Neural crest cell (in vitro differentiated cells): ENCODE results near the gene CTSH. TPM values are rescaled to one million over a fixed set of nuclear protein-coding genes. Genes with fewer than 3 reads are reported as not detected.
"Not testable (repeated sequence)": the region's sequence is repeated elsewhere in the genome, so short reads cannot be mapped to it uniquely, and the experiment has no call there.

Source experiments
- DNase-seq: peaks from one replicate; pipeline ENCODE4 v3.0.0; 2021; ENCODE audit warnings: low read depth, mixed read lengths, low spot score
- H3K27ac Mint-ChIP-seq: one replicate; pipeline ENCODE4 v1.8.0; 2021; ENCODE audit warnings: mild to moderate bottlenecking, mixed read lengths; ENCODE audit not compliant: unreplicated experiment
- H3K27me3 Mint-ChIP-seq: 2 replicates; pipeline ENCODE4 v1.8.0; 2021; ENCODE audit warnings: low read depth, mild to moderate bottlenecking, mixed read lengths
- H3K36me3 Mint-ChIP-seq: 2 replicates; pipeline ENCODE4 v1.8.0; 2021; ENCODE audit warnings: low read depth, mild to moderate bottlenecking, mixed read lengths
- H3K4me1 Mint-ChIP-seq: 2 replicates; pipeline ENCODE4 v1.8.0; 2021; ENCODE audit warnings: mixed read lengths
- H3K4me3 Mint-ChIP-seq: one replicate; pipeline ENCODE4 v1.8.0; 2021; ENCODE audit warnings: mild to moderate bottlenecking, mixed read lengths
- H3K9me3 Mint-ChIP-seq: 2 replicates; pipeline ENCODE4 v1.8.0; 2021; ENCODE audit warnings: mixed read lengths
- CTCF ChIP-seq: fragments of 200-600 bp; sonication (generic); conservative IDR thresholded peaks from 2 replicates; pipeline ENCODE4 v1.5.0; 2021; ENCODE audit warnings: antibody characterized with exemption, mild to moderate bottlenecking
- total RNA-seq: library from RNA; stranded (reverse); gene quantifications from 2 replicates; pipeline ENCODE4 v1.2.1, GENCODE V29; 2021

CTSH gene
- total RNA-seq, 1 donor from 2014 or later: 7.3 TPM

- H3K27me3 Mint-ChIP-seq: no peaks in the 10 kb centered on the region
- no peaks in the 10 kb centered on the region for H3K9me3 Mint-ChIP-seq
- peaks cover 3% of the 10 kb centered on the region for H3K36me3 Mint-ChIP-seq
- TF ChIP-seq CTCF: no peak
- no peak for DNase-seq
- H3K4me1 Mint-ChIP-seq: no peaks in the 10 kb centered on the region
- no peak overlapping the region for H3K4me3 Mint-ChIP-seq
- no peak overlapping the region for H3K27ac Mint-ChIP-seq
Observed at GRCh38 chr15:78931439-78932257, 13.2 kb downstream of the CTSH start.

GRCh38 chr15:78930577-78931388 is 14.1 kb downstream of the CTSH start:
- Mint-ChIP-seq H3K27ac (no peak overlapping the region), H3K36me3 (peaks cover 3% of the 10 kb centered on the region), H3K9me3 (no peaks in the 10 kb centered on the region), H3K4me3 (no peak overlapping the region), H3K27me3 (no peaks in the 10 kb centered on the region), H3K4me1 (no peaks in the 10 kb centered on the region)
- no peak for DNase-seq
- TF ChIP-seq CTCF: no peak

- Mint-ChIP-seq H3K36me3 (peaks cover 3% of the 10 kb centered on the region), H3K27me3 (no peaks in the 10 kb centered on the region), H3K9me3 (no peaks in the 10 kb centered on the region), H3K4me1 (no peaks in the 10 kb centered on the region), H3K27ac (no peak overlapping the region), H3K4me3 (no peak overlapping the region)
- TF ChIP-seq CTCF: no peak
- DNase-seq: no peak
Observed at GRCh38 chr15:78929536-78930264, 15.1 kb downstream of the CTSH start.

- Mint-ChIP-seq H3K36me3 (peaks cover 7% of the 10 kb centered on the region), H3K4me1 (no peaks in the 10 kb centered on the region), H3K27ac (no peak overlapping the region), H3K9me3 (no peaks in the 10 kb centered on the region), H3K4me3 (no peak overlapping the region), H3K27me3 (no peaks in the 10 kb centered on the region)
- no peak for TF ChIP-seq CTCF
- DNase-seq: no peak
Observed at GRCh38 chr15:78928616-78929093, 16.2 kb downstream of the CTSH start.

GRCh38 chr15:78928176-78928575 is 16.7 kb downstream of the CTSH start:
- H3K27ac Mint-ChIP-seq: peak overlapping the region; percentile 12
- H3K9me3 Mint-ChIP-seq, DNase-seq, H3K4me1 Mint-ChIP-seq, H3K36me3 Mint-ChIP-seq, H3K27me3 Mint-ChIP-seq, H3K4me3 Mint-ChIP-seq: not testable (repeated sequence)
